Spleen (tissue), 7 donors: ENCODE data around the gene TRERF1.
A peak's percentile ranks its signal among the peaks of the same experiment; 100 is the strongest.

Experiments used
- CTCF ChIP-seq, 11 experiments: fragments of 200-600 bp in 7 of 11; fragments of 450-650 bp in 4 of 11; sonication (generic) in 4 of 11; IDR thresholded peaks in 8 of 11; conservative IDR thresholded peaks in 3 of 11; 1 replicate in 7 of 11; 2 replicates in 4 of 11; pipeline versions ENCODE4 v1.4.0 to v1.8.0; 2016 to 2021; ENCODE audit warnings: antibody characterized with exemption in 11 of 11, inconsistent platforms in 4 of 11, mild to moderate bottlenecking in 1 of 11
- POLR2A ChIP-seq, 3 donors: fragments of 450-650 bp; IDR thresholded peaks; one replicate each; pipeline ENCODE4 v1.5.1; 2017; ENCODE audit warnings: antibody characterized with exemption in 3 of 3, mild to moderate bottlenecking in 1 of 3
- POLR2AphosphoS5 ChIP-seq, 3 donors: sonication (generic); formaldehyde crosslinking; IDR thresholded peaks; one replicate each; pipeline ENCODE4 v1.5.1; 2017; ENCODE audit warnings: antibody characterized with exemption in 3 of 3
- donor health status: DM: no; HTN: no; CAD: no; lungs with moderate emphysema.
- donor health status: DM: no; HTN: no; CAD: no.
- donor health status: DM: no; HTN: no; CAD: no.

- TF ChIP-seq POLR2AphosphoS5 (IDR thresholded peaks at IDR 0.05) (peak; percentile 96 to 99 (median 97)), CTCF (IDR thresholded peaks at IDR 0.05 in 8 of 11, conservative IDR thresholded peaks at IDR 0.05 in 3 of 11) (peak in 1 of 11 experiments; percentile 27), POLR2A (IDR thresholded peaks at IDR 0.05) (peak in 2 of 3 donors; percentile 52 to 63)
Observed at GRCh38 chr6:42217519-42218367, 234.0 kb downstream of the TRERF1 start, which contains the start of gene MRPS10.
